ENCODE data around the gene SLIT3. TPM values are rescaled to one million over a fixed set of nuclear protein-coding genes. Genes with fewer than 3 reads are reported as not detected.

SLIT3 gene
- total RNA-seq, 1 donor from 2014 or later = 0.66 TPM

GRCh38 chr5:168899673-168900072, 401.3 kb downstream of the SLIT3 start:
- intact Hi-C loops (cut with micrococcal nuclease) = no loop called here

DNA sequence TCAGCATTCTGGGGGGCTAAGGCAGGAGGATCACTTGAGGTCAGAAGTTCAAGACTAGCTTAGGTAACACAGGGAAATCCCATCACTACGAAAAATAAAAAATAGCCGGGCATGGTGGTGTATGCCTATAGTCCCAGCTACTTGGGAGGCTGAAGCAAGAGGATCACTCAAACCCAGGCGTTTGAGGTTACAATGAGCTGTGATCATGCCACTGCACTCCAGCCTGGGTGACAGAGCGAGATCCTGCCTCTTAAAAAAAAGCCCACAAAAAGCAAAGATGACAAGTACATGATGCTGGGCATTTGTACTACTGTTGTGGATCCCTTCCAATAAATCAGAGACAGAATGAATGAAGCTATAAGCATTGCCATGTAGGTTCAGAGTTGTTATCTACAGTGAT, 401.7 kb downstream of the SLIT3 start:
- intact Hi-C loops (cut with micrococcal nuclease) = no loop called here

GRCh38 chr5:168898247-168898911, 402.6 kb downstream of the SLIT3 start:
- intact Hi-C loops (cut with micrococcal nuclease) = no loop called here

- intact Hi-C loops (cut with micrococcal nuclease) = no loop called here
Observed at GRCh38 chr5:168897387-168898122, 403.4 kb downstream of the SLIT3 start.

GRCh38 chr5:168895295-168896071, 405.5 kb downstream of the SLIT3 start:
- intact Hi-C loops (cut with micrococcal nuclease) = no loop called here

- intact Hi-C loops (cut with micrococcal nuclease) = no loop called here
Observed at GRCh38 chr5:168893283-168893682, 407.7 kb downstream of the SLIT3 start.

GRCh38 chr5:168892618-168893186, 408.2 kb downstream of the SLIT3 start:
- intact Hi-C loops (cut with micrococcal nuclease) = no loop called here

GRCh38 chr5:168890816-168891812, 409.8 kb downstream of the SLIT3 start:
- intact Hi-C loops (cut with micrococcal nuclease) = no loop called here

GRCh38 chr5:168889039-168889438, 411.9 kb downstream of the SLIT3 start:
- intact Hi-C loops (cut with micrococcal nuclease) = no loop called here

GRCh38 chr5:168887931-168888330, 413.0 kb downstream of the SLIT3 start:
- intact Hi-C loops (cut with micrococcal nuclease) = no loop called here

- intact Hi-C loops (cut with micrococcal nuclease) = no loop called here
Observed at GRCh38 chr5:168886157-168886556, 414.8 kb downstream of the SLIT3 start.

DNA sequence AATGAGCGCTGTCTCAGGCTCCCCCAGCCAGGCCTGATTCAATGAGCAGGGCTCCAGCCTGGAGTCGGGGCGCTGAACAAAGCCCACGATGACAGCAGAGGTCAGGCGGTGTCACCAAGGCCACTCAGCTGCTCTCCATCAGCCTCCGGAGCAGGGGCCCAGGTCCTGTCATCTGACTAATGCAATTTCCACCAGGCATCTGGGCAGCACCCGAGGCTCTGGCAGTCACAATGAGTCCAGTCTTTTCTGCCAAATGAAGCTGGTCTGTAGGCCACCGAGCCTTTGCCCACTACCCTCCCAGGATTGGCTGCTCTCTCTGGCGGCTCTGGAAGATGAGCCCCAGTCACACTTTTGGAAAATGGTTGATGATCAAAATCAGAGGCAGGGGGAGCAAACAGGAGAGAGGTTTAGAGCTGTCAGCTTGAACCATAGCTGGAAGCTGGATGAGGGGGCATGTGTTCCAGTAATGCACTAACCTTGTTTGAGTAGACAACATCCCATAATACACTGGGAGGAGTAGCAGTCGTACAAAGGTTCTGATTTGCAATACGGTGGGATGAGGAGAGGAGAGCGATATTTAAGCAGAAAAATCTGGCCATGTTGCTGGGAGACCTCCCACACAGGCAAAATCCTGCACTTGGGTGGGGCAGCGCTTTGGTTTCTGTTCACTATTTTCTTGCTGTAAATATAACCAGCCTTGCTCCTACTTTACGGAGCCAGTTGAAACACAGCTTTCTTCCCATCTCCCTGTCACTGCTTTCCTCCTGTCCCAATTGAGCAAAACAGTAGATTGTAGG, 415.4 kb downstream of the SLIT3 start:
- intact Hi-C loops (cut with micrococcal nuclease) = no loop called here

DNA sequence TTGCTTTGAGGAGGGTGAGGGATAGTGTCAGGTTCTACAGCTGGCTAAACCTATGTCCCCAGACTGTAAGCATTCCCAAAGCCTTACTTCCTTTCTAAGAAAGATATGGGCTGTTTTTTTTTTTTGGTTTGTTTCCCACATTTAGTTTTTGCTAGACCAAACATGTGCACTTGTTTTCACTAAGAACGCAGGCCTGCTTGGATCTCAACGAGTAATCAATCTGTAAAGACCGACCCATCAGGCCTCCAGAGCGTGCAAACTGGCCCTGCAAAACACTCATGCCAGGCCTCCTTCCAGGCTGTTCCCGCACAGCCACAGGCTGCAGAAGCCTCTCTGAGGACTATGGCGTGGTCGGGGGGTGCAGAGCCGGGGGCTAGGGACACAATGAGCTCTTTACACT, 416.9 kb downstream of the SLIT3 start:
- intact Hi-C loops (cut with micrococcal nuclease) = no loop called here

DNA sequence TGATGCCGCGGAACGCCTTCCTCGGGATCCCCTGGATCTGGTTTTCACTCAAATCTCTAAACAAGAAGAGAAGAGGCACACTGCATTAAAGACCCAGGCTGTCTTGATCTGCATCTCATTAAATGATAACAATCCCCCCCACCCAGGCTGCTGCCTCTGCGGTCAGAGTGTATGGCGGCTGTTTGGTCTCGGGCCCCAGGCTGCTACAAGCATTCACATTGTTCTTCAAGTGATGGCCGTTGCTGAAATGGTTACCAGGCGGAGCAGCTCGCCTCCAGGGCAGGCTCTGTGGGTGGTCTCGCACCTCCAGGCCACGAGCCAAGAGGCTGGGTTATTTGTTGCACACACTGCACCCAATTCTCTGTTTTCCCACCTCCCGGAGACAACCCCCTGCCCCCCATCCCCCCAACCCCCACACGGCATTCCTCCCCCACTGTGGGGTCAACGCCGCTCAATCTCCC, 417.6 kb downstream of the SLIT3 start:
- intact Hi-C loops (cut with micrococcal nuclease) = no loop called here

DNA sequence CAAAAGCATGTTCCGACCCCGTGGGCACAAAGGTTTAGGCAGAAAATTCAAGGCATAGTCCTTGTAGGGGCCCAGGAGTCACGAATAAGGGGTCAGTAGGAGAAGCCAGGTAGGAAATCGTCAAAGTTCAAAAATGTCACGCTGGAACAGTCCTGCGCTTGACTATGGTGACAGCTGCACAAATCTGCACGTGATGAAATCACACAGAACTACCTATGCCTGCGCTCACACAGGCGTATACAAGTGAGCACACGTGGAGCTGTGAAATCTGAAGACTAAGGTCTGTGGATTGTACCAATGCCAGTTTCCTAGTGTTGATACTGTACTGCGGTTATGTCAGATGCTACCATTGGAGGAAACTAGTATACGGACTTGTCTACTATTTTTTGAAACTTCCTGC, 418.7 kb downstream of the SLIT3 start:
- intact Hi-C loops (cut with micrococcal nuclease) = no loop called here

DNA sequence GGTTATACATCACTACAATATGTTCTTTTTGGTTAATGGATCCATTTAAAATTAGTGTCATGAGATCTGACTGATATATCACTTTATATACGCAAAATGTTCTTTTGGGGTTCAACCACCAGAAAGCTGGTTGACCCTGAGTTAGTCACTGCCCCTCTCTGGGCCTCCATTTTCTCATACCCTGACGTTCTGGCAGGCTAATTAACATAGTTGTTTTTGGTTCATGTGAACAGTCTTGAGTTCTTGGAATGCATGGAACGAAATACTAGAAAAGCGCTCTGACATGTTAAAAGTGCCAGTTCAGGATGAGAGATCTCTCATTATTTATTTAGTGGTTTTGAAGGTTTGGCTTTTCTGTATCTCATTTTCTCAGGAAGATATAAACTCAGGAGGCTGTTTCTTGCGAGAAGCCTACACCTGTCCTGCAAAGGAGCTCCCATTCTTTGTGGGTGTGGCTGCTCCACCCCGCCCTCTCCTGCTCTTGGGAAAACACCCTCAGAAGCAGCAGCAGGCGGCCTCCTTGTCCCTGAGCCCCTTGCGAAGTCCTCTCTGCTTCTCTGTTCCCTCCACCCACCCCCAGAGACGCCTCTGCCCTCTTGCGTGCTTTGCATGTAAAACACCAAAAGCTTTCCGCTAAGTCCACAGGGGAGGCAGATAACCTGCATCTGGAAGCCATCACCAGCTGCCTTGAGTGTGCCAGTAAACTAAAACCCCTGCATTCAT, 419.4 kb downstream of the SLIT3 start:
- intact Hi-C loops (cut with micrococcal nuclease) = no loop called here

- intact Hi-C loops (cut with micrococcal nuclease) = no loop called here
Observed at GRCh38 chr5:168879929-168880328, 421.0 kb downstream of the SLIT3 start.

DNA sequence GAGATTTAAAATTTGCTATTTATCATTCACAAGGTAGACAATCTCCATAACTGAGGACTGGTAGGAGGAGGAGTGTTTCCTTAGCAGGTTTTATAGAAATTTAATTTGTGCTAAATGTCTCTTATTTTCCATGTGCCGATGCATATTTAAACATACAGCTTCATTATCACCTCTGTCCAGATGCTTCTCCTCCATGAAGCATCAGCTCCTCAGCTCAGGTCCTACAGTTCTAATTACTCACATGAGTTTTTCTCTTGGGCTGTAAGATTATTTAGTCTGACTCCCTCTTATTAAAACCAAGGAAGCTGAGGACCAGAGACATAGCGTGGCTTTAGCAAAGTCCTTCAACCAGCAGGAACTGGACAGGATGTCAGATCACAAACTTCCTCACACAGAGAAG, 421.6 kb downstream of the SLIT3 start:
- intact Hi-C loops (cut with micrococcal nuclease) = no loop called here

- intact Hi-C loops (cut with micrococcal nuclease) = no loop called here
Observed at GRCh38 chr5:168878135-168878745, 422.7 kb downstream of the SLIT3 start.

Data from T-helper 2 cell treated with Interferon-gamma antibody and Interleukin-4, amounts not matched to agents 100 ng/mL and 5 ng/mL, for 36 hours (primary cell).